Loucy (cell line): ENCODE measurements around the gene WDR11.

Source experiments
- EZH2phosphoT487 ChIP-seq: fragments of 200-600 bp; IDR thresholded peaks from 2 replicates; pipeline ENCODE4 v1.6.1; 2018; ENCODE audit warnings: antibody characterized with exemption, mild to moderate bottlenecking, moderate library complexity, borderline replicate concordance
- TF ChIP-seq, protein P1 (sequence below): fragments of 200-600 bp; sonication (generic); conservative IDR thresholded peaks from 2 replicates; pipeline ENCODE4 v1.5.1; 2014; ENCODE audit warnings: mild to moderate bottlenecking, antibody characterized with exemption, low read length

DNA sequence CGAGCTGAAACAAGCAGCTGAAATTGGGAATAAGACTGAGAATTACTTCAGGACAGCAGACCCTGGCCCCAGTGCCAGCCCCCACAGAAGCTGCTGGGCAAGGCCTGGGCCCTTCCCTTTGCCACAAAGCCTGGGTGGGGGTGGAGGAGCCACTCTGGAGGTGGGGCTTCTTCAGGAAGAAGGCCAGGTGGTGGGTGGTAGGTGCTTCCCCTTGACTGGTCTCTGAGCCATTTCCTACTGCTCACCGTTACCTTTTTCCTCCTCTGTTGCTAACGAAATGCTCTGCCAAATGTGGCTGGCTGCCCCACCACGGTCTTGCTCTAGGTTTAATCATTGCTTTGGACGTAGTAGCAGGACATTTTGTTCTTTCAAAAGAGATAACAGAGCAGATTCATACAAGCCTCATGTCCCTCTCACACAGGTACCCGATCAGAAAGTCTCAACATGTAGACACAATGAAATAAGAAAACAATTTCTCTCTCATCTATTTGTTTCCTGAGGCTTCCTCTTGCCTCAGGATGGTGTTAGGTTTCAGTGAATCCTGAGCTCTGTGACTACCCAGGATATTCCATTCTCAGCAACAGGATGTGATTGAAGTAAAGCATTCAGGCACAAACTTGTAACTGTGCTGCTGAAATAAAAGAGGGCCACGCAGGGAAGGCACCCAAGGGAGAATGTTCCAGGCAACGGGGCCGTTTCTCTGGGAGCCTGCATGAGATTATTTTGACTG lies 66.5 kb downstream of the WDR11 start:
- TF ChIP-seq, protein P1, sequence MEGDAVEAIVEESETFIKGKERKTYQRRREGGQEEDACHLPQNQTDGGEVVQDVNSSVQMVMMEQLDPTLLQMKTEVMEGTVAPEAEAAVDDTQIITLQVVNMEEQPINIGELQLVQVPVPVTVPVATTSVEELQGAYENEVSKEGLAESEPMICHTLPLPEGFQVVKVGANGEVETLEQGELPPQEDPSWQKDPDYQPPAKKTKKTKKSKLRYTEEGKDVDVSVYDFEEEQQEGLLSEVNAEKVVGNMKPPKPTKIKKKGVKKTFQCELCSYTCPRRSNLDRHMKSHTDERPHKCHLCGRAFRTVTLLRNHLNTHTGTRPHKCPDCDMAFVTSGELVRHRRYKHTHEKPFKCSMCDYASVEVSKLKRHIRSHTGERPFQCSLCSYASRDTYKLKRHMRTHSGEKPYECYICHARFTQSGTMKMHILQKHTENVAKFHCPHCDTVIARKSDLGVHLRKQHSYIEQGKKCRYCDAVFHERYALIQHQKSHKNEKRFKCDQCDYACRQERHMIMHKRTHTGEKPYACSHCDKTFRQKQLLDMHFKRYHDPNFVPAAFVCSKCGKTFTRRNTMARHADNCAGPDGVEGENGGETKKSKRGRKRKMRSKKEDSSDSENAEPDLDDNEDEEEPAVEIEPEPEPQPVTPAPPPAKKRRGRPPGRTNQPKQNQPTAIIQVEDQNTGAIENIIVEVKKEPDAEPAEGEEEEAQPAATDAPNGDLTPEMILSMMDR: no peak
- no peak for TF ChIP-seq EZH2phosphoT487
